ENCODE measurements around the gene WNT7B. TPM values are rescaled to one million over a fixed set of nuclear protein-coding genes. Genes with fewer than 3 reads are reported as not detected.

WNT7B gene
- total RNA-seq, 4 donors from 2014 or later = 0.28 to 0.48 TPM; not detected in 2

DNA sequence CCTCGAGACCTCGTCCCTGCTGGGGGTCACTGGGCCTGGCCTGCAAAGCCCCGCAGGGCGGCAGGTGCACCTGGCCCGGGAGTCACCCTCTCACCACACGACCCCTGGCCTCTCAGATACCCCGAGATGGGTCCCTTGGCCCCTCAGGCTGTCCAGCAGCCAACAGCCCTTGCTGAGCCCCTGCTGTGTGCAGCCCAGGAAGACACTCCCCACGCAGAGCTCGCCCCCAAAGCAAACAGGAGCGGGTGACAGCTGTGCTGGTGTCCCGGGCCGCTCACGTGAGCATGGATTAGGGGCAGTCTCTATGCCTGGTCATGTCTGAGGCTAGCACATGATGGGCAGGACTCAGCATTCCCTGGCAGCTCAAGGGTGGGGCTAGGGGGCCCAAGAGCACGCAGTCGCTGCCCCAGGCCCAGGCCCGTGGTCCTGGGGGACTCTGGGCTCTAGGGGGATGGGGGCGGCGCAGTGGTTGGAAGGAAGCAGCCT, 31.3 kb downstream of the WNT7B start:
- no peak for ATAC-seq (ENCODE audit: low FRiP score)
- no peak for TF ChIP-seq CTCF (IDR thresholded peaks at IDR 0.05)
- no peak for DNase-seq (ENCODE audit: low spot score)

- no peak for TF ChIP-seq CTCF (IDR thresholded peaks at IDR 0.05)
- ATAC-seq (ENCODE audit: low FRiP score) (no peak), DNase-seq (ENCODE audit: low spot score) (no peak)
Observed at GRCh38 chr22:45942787-45943493, 34.0 kb downstream of the WNT7B start.

GRCh38 chr22:45942344-45942743, 34.6 kb downstream of the WNT7B start:
- no peak for ATAC-seq (ENCODE audit: low FRiP score)
- no peak for DNase-seq (ENCODE audit: low spot score)
- no peak for TF ChIP-seq CTCF (IDR thresholded peaks at IDR 0.05)

DNA sequence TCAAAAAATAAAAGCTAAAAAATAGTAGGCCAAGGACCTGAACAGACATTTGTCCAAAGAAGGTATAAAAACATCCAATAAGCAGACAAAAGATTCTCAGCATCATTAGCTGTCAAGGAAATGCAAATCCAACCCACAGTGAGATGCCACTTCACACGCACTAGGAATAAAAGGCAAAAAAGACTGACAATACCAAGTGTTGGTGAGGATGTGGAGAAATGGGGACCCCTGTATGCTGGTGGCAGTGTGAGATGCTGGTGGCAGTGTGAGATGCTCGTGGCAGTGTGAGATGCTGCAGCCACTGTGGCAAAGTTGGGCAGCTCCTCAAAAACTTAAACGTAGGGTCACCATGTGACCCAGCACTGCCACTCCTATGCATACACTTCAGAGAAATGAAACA, 38.0 kb downstream of the WNT7B start:
- no peak for TF ChIP-seq CTCF (IDR thresholded peaks at IDR 0.05)
- ATAC-seq (ENCODE audit: low FRiP score) (no peak), DNase-seq (ENCODE audit: low spot score) (no peak)

DNA sequence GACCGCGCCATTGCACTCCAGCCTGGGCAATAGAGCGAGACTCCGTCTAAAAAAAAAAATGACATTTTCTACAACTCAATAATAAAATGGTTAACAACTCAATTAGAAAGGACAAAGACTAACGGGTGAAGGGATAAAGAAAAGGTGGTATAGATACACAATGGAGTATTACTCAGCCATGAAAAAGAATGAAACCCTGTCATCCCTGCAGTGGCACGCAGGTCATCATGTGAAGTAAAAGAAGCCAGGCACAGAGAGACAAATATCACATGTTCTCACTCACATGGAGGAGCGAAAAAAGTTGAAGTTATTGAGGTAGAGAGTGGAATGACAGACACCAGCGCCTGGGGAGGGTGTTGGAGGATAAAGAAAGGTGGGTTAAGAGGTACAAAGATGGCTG, 39.0 kb downstream of the WNT7B start:
- TF ChIP-seq CTCF (IDR thresholded peaks at IDR 0.05) = no peak
- ATAC-seq (ENCODE audit: low FRiP score) = no peak
- DNase-seq (ENCODE audit: low spot score) = no peak

- TF ChIP-seq CTCF (IDR thresholded peaks at IDR 0.05) = no peak
- no peak for ATAC-seq (ENCODE audit: low FRiP score)
- no peak for DNase-seq (ENCODE audit: low spot score)
Observed at GRCh38 chr22:45935573-45935972, 41.4 kb downstream of the WNT7B start.

DNA sequence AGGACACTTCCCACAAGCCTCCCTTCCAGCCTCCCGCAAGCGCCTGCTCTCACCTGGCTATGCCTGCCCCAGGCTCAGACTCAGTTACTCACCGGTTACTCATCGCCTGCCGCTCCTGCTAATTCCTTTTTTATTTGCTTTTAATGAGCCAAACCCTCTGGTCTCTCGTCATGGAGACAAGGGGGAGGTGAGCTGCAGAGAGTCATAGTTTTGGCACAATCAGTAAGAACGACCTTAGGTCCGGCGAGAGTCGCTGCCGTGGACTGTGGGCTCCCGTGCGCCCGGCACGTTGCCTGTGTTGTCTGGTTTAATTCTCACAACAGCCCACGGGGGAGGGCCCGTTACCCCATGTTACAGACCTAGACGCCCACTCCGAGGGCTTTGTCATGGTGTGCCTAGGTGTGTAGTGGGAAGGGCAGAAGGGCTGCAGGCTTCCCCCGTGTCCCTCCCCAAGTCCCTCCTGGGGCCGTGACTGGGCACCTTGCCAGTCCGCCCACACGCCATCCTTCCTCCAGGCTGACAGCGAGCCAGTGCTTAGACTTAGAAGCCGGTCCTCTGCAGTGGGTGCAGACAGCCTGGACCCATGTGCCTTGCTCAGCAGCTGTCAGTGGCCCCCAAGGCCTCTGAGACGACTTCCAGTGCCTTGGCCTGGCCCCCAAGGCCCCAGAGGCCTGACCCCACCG, 42.2 kb downstream of the WNT7B start:
- no peak for TF ChIP-seq CTCF (IDR thresholded peaks at IDR 0.05)
- ATAC-seq (ENCODE audit: low FRiP score) = peak; percentile 84
- DNase-seq (ENCODE audit: low spot score) = no peak

All from omental fat pad (tissue), 4 donors.